TTC549 (cell line): ENCODE results near the gene RNF212.

Source experiments
- FAIRE-seq: peaks from 2 replicates; lab custom pipeline; 2012; peaks lifted over from hg19 to GRCh38; lab: Jason Lieb, UNC

The RNF212 gene

DNA sequence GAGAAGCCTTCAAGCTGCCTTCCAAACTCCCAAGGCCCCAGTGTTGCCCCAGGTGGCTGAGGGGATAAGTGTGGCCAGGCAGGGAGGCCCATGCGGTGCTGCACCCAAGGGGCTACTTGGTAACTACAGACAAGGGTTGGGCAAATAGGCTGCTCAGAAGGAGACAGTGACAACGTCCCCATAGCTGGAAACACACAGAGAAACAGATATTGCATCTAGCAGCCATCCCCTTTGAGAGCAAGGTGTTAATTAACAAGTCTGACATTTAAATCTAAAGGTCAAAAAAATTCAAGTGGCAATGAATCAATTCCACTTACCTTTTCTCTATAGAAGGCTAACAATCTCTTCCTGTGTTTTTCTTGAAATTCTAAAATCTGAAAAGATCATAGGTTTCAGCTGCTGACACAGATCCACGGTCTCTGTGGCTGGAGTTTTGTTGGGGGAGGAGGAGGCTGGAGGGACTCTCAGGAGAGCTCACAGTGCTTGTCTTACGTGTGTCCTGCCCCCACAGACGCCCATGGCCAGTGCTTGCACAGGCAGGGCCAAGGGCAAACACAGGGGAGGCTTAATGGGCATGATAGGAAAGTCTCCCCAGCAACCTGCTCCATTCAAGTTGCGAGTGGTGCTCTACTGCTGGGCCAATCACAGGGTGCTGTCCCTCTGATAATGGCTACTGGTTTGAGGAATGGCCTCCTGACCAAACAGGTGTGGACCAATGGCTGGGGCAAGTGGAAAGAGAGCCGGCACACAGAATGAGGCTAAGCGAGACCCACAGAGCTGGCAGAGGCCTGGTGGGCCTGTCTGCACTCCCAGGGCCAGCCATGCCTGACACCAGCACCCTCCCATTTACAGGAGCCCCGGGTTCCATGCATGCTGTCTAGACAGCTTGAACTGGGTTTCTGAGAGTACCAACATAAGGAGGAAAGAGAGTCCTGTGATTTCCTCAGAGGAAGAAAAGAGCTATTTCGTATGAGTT is 22.6 kb downstream of the RNF212 start:
- FAIRE-seq, result no peak

- no peak for FAIRE-seq
These were observed 23.3 kb downstream of the RNF212 start for GRCh38 chr4:1090036-1090435.

DNA sequence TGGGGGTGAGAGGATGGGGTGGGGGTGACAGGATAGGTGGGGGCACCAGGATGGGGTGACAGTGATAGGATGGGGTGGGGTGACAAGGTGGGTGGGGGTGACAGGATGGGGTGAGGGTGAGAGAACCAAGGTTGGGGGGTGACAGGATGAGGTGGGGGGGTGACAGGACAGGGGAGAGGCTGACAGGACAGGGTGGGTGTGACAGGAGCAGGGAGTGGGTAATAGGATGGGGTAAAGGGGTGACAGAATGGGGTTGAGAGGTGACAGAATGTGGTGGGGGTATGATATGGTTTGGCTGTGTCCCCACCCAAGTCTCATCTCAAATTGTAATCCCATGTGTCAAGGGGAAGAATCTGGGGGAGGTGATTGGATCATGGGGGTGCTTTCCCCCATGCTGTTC is 26.0 kb downstream of the RNF212 start:
- no peak for FAIRE-seq

GRCh38 chr4:1086011-1086410 is 27.4 kb downstream of the RNF212 start:
- no peak for FAIRE-seq

GRCh38 chr4:1085404-1085799 is 28.0 kb downstream of the RNF212 start:
- FAIRE-seq, result no peak

DNA sequence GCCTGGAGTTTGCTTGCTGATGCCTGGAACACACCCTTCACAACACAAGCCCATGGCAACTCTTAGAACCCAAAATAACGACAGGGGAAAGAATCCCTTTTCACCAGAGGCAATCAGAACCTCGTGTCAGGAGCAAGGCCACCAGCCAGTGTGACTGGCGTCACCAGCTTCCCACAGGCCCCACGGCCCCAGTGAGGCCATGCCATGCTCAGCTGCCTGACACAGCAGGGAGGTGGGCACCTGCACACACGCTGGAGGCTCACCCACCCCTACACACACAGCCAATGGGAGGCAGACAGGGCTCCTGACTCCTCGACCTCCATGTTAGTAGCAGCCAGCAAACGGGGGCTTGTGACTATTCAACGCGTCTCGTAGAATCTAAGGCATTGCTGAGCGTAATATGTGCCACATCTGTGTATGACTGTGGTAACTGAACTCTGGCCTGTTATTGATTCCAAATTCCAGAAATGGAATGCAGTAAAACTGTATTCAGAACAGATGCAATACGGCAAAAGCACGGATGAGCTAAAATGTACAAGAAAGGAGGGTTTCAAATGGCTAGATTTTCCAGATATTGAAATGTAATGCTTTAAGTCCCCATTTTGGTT is 28.5 kb downstream of the RNF212 start:
- no peak for FAIRE-seq

GRCh38 chr4:1084394-1084793 is 29.0 kb downstream of the RNF212 start:
- no peak for FAIRE-seq

DNA sequence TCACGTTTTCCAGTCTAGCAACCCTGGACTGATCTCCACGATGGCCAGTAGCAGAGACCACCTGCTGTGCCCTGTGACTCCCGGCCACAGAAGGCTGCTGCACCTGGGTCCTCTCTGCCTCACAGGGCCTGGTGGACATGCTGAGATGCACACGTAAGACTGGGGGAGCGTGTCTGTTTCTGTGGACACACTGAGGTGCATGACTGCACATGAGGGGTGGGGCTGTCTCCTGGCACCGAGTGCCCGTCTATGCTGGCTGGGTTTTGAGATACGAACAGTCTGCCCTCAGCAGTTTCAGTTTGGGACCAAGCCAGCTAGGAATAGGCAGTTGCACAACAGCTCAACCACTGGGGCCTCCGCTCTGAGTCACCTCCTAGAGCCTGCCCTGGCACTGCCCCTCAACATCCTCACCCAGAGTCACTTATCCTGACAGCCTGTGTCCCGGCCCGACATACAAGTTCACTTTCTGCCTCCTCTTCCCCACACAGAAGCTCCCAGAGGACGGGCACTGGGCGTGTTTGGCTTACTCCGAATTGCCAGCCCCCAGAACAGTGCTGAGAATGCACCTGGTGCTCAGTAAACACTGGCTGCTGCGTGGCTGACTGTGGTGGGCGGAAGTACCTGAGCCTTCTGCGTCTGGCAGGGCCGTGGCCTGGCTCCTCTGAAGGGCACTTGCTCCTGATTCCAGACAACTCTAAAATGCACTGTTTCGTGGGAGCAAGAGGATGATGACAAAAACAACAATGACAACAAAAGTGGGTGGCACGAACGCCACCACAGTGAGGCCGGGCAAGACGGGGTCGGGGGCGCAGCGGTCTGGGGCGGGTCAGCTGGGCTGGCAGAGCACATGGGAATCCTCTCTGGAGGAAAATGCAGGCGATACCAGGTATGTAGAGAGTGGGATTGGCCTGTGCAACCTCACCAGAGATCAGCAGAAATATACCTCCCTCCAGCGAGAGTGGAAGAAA is 30.9 kb downstream of the RNF212 start:
- FAIRE-seq, result no peak

DNA sequence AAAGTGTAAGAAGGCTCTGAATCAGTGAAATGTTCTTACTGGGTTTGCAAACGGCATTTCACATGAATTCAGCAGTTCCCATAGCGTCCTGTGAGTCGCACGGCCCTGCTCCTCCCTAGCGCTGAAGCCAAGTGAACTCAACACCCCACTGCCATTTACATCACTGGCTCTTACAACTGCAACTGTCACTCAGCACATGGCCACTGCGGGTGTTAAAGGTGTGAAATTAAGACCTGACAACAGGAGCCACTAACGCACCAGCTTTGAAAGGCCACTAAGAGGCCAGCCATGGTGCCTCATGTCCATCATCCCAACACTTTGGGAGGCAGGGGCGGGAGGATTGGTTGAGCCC is 31.7 kb downstream of the RNF212 start:
- FAIRE-seq, result no peak

DNA sequence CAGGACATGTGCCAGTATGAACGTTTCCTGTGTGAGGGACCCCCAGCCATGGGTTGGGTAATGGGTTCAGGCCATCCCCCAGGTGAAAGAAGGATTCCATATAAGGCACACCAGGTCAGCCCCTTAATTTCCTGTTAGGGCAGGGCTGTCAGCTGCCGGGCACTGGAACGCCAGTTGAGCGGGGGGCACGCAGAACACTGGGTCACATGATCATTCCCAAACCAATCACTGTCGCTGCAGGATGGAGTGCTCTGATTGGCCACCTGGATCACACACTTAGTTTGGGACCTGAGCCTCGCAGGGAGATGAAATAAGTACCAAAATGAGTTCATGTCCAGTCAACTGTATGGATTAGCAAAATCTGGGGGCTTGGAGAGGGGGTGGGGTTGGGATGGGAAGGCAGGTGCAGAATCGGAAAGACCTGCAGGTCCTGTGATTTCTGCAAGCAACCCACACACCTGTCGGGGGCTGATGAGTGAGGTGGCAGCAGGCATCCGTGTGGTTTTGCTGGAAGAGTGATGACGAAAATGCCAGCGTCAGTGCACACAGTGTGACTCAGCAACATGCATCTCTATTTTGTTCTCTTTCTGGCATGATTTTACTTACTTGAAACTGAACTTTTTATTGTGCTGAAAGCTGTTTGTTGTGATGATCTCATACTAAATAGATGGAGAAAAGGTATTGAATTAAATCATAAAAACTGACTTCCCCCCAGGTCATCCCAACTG is 32.2 kb downstream of the RNF212 start:
- no peak for FAIRE-seq

DNA sequence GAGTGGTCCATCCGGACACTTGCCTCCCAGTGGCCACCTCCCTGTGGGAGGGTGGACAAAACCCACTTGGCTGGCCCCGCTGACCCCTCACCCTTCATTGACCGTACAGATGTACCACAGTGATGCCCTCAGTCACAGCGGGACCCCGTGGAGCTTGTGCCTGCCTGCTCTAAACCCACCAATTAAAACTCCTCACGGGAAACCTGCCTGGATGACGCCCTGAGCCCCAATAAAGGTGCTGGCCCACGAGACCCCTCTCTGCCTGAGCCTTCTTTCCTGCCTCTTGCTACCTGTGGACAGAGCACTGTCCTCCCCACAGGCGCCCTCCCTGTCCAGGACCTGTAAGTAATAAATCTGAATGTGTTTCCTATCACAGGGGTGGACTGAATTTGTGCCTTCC is 32.9 kb downstream of the RNF212 start:
- no peak for FAIRE-seq

DNA sequence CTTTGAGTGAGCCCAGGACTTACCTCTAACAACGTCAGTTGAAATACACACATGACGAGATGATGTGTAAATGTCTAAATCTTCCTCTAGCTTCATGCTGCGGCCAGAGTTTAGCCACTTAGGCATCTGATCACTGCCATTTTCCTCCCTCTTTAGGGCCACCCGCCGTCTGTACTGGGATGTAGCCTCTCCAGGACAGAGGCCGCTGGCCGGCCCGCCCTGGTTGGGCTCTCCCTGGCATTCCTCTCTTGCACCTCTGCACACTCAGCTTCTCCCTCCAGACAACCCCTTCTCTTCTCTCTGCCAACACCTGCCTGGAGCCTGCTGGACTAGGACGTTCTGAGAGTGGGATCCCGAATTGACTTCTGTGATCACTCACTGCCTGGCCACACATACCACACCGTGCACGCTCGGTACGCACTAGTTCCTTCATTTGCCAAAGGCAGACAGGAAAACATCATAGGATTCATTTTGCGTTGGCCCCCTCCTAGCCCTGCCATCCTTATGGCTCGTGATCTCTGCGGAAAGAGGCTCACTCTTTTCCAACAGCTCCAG is 33.6 kb downstream of the RNF212 start:
- no peak for FAIRE-seq

- no peak for FAIRE-seq
These were observed 34.9 kb downstream of the RNF212 start for GRCh38 chr4:1078490-1078889.

- FAIRE-seq, result no peak
These were observed 35.5 kb downstream of the RNF212 start for GRCh38 chr4:1077711-1078477.

DNA sequence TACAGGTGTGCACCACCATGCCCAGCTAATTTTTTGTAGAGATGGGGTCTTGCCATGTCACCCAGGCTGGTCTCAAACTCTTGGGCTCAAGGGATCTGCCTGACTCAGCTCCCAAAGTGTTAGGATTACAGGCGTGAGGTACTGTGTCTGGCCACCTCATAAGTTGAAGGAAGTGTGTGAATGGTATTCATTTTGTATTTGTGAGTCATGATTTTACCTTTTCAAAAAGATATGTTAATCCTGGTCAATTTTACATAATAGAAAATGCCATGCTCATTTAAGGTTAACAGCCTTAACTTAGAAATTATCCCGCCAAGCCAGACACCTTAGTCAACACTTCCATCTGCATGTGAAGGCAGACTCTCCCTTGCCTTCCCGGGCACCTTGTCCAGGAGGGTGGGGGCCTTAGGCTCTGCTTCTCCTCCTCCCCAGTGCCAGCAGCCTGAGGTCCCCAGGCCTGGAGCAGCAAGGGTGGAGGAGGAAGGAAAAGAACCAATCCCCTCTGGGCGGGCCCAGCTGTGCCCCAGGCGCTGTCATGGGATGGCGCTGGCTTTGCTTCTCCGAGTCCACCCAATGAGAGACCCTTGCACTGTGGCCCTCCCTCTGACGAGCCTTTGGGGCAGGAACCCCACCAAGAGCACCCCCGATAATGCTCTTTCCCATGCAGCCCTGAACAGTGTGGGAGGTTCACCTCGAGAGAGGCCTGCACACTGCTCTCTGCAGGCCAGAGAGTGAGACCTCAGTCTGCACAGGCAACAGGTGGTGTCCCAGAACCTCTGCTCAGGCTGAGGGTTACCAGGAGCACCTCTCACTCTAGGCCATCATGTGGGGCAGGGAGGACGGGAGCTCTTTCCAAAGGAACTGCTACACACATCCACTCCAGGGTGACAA is 37.3 kb downstream of the RNF212 start:
- no peak for FAIRE-seq

DNA sequence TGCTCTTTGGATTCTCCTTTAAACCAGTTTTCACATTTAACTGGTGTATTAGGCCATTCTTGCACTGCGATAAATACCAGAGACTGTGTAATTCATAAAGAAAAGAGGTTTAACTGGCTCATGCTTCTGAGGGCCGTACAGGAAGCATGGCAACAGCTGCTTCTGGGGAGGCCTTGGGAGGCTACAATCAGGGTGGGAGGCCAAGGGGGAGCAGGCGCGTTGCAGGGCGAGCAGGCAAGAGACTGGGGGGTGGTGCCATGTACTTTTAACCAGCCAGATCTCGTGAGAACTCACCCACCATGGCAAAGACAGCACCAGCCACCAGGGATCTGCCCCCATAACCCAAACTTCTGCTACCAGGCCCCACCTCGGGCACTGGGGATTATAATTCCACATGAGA is 38.1 kb downstream of the RNF212 start:
- no peak for FAIRE-seq

- FAIRE-seq, result no peak
These were observed 39.3 kb downstream of the RNF212 start for GRCh38 chr4:1074077-1074476.

GRCh38 chr4:1072830-1073446 is 40.4 kb downstream of the RNF212 start:
- no peak for FAIRE-seq

DNA sequence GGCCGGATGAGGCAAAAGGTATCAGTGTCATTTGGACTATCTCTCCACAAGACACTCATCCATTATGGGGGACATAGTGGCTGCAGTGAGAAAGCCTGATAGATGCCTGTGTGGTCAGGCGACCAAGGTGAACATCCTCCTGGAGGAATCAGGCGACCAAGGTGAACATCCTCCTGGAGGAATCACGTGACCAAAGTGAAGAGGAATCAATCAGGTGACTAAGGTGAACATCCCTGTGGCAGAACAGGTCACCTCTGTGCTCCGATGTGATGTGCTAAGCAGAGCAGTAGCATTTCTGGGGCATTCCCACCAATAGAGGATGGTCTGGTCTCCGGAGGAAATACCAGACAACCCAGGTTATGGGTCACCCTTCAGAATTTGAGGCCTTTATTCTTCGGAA is 44.0 kb downstream of the RNF212 start:
- FAIRE-seq, result no peak
